NCI-H446 (cell line): ENCODE results near the gene EBLN1.

ENCODE experiments used
- DNase-seq, 2 experiments: peaks; one replicate each; lab custom pipeline; 2025; lab: John Stamatoyannopoulos, UW

The EBLN1 gene

DNA sequence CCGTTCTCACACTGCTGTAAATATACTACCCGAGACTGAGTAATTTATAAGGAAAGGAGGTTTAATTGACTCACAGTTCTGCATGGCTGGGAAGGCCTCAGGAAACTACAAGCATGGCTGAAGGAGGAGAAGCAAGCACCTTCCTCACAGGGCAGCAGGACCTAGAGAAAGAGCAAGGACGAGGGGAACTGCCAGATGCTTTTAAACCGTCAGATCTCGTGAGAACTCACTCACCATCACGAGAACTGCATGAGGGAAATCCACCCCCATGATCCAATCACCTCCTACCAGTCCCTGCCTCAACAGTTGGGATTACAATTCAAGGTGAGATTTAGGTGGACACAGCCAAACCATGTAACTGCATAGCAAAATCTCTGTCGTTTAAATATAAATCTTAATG lies at the start of gene EBLN1:
TSS of gene EBLN1 (minus strand) at position 174 of the 400 bp plus-strand sequence. CDS start 8,032 bp downstream, outside the sequence.
- DNase-seq: no peak

DNA sequence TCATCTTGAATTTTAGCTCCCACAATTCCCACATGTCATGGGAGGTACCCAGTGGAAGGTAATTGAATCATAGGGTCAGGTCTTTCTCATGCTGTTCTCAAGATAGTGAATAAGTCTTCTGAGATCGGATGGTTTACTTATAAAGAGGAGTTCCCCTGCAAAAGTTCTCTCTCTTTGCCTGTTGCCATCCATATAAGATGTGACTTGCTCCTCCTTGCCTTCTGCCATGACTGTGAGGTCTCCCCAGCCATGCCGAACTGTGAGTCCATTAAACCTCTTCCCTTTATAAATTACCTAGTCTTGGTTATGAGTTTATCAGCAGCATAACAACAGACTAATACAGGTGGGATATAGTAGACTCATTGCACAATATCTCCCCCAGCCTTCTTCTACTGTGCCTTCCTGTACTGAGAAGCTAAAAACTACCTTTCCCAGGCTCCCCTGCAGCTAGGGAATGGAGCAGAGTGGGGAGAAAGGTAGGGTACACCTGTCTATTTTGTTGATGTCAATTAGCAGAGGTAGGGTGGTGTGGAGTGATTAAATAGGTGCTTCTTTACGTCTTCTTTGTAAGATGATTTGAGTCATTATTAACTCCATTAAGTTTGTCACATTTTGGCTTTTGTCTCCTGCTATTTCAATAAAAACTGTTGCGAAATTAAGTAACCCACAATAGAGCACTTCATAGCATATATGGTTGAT lies 48.2 kb upstream of the EBLN1 start:
- no peak for DNase-seq

DNA sequence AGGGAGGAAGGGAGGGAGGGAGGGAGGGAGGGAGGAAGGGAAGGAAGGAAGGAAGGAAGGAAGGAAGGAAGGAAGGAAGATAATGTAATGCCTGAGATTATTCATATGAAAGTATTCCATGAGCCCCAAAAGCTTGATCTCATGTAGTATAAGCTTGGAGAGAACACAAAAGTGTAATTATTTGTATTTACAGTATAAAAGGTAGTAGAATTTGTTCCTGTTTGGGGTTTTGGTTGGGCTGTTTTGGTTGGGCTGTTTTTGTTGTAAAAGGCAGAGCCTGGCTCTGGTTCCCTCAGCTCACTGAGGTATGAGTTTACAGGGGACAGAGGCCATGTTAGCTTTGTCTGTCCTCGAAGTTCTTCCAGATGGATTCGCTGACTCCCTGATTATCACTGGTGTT lies 45.3 kb upstream of the EBLN1 start:
- no peak for DNase-seq

DNA sequence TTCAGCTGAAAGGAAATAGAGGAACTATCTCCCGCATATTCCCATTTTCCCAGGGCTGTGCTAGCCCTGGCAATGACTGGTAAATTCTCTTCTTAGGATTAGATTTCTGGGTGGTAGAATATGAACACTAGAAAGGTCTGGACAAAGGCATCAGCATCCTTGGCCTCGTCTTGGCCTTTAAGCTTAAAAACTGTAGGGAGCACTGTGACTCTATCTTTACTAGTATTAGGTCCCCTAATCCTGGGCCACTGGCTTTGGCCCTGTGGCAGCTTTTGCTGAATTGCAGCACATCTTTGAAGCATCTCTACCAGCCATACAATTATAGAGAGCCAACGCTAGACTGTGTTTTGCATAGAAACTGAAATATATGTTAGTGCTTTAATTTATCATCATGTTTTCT lies 41.5 kb upstream of the EBLN1 start:
- no peak for DNase-seq

DNA sequence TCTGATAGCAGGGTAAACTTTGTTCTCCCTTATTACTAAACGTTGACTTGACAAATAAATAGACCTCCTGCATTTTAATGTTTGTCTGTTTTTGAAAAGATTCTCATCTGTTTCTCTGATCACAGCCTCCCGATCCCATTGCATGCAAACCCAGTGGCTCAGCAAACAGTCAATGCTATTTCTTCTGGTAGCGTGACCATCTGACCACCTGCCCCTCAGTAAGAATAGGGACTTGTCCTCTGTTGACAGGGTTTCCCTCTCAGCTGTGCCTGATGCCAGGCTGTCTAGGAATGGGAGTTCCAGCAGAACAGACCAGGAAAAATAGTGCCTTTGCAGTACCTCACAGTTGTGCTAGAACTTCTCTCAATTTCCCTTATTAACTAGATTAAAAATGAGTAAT lies 40.7 kb upstream of the EBLN1 start:
- no peak for DNase-seq

DNA sequence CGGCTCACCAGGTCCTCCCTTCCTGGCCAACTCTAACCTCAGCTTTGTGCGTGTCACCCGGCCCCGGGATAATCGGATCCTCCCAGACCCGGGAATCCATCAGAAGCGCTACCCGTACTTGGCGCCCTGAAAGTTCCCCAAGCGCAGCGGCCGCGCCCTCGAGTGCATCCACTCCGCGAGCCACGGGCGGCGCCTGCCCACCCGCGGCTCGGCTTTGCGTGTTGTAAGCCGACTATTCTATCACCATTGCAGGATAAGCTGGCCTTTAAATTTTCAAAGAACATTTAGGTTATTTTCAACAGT lies 35.7 kb upstream of the EBLN1 start:
- DNase-seq: no peak

DNA sequence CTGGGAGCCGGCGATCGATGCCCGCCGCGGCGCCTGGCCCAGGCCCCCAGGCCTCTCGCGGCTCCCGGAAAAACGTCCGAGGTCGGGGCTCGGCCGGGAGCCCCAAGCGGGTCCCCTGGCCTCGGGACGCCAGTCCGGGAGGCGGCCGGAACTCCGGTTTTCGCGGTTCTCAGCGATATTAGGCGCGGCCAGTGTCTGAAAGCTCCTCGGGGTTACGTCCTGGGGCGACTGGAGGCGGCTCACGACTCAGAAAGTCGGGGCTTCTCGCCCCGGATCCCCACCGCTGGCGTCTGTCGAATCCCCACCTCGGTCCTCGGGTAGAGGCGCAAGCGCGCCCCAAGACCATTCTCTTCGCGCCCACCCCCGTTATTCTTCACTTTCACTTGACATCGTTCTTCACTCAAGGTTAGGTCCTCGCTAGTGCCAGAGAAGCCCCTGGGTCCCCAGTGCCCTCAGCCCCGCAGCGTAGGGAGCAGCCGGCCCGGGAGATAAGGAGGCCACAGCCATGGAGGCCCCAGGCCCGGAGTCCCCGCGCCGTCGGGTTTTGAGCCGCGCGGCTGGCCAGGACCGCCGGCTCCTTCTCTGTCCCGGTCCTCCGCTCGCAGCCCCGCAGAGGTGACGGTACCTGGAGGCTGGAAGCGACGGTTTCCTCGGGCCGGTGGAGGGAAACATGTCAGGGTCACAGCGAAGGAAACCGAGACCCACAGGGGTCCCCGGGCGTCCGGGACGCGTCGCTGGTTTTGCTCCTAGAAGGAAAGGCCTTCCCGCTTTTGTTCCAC lies 35.2 kb upstream of the EBLN1 start:
- no peak for DNase-seq

DNA sequence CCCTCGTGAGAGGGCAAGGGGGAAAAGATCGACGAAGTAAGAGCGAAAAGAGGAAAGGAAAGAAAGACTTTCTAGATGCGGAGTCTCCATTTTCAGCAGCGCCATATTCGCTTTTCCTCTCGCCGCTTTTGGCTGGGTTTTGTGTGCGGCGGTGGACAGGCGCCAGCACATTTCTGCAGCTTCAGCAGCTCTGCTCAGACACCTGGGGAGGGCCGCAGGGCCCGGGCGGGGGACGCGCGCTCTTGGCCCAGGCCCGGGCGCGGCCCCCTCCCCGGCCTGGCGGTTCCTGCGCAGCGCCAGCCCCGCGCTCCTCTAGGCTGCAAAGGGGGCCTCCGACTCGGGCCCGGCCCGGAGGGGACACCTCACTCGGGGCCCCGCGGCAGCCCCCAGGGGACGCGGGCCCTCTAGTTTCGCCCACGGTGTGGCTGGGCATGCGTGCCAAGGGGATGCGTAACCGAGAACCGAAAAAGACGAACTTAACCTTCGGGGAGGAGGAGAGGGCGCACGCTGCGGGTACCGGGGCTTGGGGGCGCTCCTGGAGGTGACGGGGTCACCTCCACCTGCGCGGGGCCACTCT lies 34.5 kb upstream of the EBLN1 start:
- DNase-seq: peak in 1 of 2 experiments; percentile 35

DNA sequence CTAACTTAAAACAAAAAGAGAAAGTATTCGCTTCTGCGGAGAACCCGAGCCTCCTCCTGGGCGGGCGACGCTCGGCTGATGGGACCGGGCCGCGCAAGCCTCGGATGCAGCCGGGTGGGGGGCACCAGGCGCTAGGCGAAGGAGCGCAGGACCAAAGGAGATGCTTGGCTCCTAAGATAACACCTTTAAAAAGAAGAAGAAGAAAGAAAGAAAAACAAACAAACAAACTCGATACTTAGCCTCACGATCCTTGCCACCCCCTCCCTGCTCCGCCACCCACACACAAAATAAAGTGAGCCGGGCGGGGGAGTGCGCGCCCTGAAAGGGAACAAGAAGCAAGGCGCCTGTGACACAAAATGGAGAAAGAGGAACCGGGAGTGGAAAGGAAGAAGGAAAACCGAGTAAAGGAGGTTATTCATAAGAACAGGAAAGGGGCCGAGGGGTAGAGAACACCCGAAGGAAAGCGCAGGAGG lies 34.0 kb upstream of the EBLN1 start:
- DNase-seq: peak; percentile 8 to 36

DNA sequence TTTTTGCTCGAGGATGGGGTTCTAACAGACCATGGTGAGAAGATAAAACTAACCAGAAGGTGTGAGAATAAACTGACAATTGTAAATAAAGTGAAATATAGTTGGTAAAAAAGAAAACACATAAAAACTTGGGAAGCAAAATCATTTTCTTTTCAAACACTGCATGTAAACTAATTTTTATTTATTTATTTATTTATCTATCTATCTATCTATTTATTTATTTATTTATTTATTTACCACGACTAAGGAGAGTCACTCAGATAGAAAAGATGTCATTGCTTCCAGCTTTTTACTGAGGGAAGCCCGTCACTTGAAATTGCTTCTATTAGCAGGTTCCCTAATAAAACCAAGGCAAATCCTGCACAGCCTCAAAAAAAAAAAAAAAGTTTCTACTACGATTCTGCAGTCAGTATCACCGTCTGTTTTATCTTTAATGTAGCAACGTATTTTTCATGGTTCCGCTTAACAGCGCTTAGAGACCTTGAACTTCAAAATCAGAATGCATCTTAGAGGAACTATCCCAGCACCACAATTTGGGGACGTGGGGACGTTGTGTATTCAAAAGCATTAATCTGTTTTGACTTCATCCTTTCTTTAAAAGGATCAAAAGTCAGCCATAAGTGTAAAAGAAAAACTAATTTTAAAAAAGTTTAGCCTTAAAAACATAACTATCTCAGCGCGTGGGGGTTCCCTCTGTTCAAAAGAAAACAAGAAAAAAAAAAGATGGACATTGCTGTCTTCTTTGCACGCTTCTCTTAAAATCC lies 33.3 kb upstream of the EBLN1 start:
- no peak for DNase-seq

DNA sequence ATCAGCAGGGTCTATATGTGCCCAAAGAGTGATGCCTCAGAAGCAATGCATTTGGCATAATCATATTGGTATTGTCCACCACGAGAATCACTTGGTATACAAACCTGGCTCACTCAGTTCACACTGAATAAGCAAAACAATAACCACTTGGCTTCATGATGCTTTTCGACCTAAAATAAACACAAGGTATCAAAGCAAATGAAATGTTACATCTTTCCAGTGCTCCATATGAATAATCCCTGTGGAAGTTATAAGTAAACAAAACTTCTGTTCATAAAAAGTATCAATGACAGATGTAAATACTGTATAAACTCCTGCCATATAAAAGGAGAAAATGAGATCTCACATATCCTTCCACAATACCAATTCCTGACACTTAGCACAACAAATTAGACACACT lies 29.8 kb upstream of the EBLN1 start:
- no peak for DNase-seq

DNA sequence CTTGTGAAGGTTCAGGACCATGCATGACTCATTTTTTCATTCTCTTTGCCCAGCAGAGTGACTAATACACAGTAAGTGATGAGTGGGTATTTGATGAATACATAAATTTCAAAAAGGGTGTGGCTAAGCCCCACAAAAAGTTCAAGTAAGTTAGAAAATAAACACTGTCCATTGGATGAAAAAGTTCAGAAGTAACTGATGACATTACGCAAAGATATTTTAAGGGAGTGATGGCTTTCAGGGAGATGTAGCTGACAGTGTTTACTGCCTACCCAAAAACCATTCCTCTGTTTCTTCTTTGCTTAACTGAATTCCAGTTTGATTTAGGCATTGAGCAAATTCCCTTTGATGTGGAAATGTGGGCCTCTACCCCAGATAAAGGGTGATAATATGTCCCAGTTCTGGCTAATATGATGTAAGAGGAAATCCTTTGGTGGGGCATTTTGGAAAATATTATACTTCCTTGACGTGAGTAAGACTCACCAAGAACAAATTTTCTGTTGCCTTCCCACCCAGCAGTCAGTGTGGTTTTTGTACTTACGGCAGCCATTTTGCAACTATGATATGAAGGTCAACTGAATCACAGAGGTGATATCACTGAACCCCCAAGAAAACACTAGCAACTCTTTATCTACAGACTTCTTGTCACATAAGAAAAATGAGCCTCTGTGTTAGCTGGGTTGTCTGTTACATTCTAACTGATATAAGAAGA lies 29.0 kb upstream of the EBLN1 start:
- no peak for DNase-seq

DNA sequence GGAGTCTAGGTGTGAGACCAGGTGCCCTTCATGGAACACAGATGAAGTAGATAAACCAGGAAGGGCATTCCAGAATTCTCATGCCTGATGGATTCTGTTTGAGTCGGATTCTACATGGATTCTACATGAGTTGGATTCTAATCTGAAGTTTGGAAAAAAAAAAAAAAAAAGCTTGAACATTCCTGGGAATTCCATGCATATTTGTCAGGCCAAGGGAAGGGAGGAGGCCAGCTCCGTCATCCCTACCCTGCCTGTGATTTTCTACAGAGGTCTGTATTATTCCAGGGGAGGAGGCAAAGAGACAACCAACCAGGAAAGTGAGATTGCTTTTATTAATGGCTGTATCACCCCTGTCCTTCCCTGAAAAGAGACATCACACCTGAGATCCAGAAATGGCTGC lies 27.8 kb upstream of the EBLN1 start:
- DNase-seq: no peak

DNA sequence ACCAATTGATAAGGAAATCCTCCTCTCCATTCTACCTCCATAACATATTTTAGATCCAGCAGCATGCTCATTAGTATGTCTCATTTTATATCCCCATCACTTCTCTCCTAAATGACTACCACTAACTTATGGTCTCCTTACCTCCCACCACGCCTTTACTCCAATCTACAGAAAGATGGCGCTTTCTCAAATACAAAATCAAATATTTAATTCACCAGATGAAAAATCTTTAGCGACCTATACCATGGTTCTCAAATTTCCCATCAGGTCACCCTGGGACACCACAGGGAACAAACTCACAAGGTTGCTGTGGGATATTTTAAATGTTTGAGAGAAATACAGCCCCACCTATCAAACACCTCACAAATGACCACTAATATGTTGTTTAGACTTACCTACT lies 27.0 kb upstream of the EBLN1 start:
- DNase-seq: no peak

DNA sequence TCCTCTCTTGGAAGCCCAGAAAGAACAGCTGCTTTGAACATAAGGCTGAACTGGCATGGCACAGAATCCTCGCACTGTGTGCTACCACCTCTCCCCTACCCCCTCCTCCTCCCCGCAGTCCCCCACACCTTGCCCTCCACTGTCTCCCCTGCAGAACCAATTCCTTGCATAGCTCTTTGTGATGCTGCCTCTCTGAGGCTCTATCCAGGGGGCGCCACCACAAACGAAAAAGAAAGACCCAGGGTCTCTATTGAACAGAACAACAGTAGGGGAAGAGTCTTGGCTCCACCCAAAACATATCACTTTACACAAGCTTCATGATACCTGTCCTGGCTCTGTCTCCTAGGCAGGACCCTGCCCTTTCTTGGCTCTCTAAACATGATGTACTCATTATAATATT lies 26.2 kb upstream of the EBLN1 start:
- DNase-seq: no peak

DNA sequence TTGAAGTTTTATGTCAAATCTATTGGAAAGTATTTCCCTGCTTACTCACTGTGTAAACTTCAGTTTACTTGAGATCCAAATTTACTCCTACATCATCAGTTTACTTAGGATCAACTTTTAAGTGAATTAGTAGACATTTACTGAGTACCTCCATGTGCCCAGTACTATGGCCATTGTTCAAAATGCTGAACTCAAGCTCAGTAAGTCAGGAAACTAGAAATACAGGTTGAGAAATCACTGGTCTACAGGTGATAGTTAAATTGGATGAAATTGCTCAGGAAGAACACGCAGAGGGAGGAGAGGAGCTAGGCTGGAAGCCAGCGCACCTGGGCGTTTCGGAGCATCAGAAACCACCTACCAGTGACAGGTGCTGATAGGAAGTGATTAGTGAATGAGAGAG lies 25.5 kb upstream of the EBLN1 start:
- no peak for DNase-seq

DNA sequence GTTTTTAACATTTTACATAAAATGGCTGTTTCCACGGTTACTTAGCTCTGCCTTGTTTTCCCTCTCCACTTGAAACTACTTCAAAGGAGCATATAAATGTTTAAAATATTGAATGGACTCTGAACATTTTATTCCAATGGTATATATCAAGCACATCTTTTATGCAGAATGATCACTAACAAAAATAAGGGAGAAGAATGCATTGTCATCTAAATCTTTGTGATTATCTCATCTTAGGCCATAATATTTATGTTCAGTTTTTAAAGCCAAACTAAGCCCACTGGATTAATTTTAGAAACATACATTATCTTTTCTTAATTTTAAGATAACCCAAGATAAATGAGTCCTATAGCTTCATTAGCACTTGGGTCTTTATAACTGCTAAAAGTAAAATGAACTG lies 13.4 kb upstream of the EBLN1 start:
- DNase-seq: no peak

DNA sequence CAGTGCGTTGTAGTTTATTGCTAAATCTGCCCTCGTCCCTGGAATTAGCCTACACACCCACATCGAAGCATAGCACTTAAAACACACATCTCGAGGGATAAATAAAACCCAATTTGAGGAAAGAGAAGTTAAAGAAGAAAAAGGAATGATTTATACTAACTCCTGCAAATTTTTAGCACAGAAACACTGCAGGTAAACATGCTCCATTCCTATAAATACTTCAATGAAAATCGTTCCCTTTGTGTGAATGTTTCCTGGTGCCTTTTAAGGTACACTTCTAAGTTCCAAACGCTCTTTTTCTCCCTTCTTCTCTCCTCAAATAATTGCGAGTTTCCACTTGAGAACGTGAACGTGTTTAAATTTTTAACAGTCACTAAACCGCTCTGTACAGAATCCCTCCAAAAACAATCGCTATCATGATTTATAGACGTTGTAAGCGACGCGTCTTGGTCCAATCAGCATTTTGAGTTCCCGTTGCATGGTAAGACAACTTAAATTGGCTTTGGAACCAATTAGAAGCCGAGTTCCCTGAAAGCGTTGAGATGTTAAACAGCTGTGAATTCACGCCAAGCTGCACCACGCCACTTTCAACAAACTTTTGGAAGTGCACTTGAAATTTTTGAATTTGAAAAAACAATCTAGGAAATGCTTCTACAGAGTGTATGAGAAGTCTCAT lies 12.5 kb upstream of the EBLN1 start:
- peak; percentile 43 to 74 for DNase-seq

DNA sequence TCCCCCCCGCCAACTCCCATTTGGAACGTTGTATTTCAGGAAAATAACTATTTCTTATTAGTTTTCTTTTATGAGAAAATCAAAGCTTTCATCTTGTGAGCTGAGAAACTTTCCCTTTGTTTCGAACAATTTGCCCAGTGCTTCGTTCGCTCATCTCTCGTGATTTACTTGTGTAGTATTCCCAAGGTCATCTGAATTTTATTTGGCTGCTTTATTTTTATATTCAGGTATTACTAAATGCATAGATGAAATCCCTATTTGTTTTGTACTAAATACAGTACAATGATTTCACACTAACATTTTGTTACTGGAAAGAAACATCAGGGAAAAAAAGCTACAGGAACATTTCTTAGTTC lies 12.0 kb upstream of the EBLN1 start:
- no peak for DNase-seq

DNA sequence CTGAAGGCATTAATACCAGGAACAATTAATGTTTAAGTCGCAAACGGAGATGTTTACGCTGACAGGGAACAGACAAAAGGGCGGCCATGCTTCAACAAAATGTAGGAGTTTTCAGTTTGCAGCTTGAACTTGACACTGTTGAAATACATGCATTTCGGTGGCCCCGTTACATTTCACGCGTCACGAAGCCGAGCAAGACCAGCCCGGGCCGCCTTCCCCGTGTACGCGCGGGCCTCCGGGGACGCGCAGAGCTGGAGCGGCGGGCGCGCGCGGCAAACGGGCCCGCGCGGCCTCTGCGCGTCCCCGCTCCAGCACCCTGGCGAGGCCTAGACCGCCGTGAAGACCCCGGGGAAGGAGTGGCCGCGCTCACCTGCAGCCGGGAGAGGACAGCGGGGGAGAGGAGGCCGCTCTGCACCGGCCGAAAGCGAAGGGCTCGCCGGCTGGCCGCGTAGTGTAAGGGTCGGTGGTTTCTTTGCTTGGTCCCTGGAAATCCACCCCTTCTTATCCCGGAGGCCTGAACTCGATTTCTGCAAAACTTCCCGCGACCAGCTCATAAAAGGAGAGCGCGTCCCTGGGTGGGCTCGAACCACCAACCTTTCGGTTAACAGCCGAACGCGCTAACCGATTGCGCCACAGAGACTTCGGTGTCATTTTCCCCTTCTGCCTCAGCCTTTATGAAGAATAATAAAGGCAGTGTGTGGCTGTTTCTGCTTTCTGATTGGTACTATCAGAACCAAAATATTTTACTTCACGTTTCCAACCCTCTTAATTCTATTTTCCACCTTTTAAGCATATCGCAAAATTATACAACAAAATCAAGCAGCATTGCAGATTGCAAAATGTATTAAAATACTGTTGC lies 11.4 kb upstream of the EBLN1 start:
- peak; percentile 90 to 92 for DNase-seq
